ENCODE data around the gene HYAL2. TPM values are rescaled to one million over a fixed set of nuclear protein-coding genes. Genes with fewer than 3 reads are reported as not detected.

Gene HYAL2
- total and polyA plus RNA-seq, 4 donors: 19.5 to 57.6 (median 33.2) TPM

Other genes with a start within 250 kb of the HYAL2 start
- gene RBM5, start 233.8 kb downstream of the HYAL2 start, total RNA-seq: 100 to 1,000 TPM in 1 of 2 donors, 10 to 100 TPM in 1; 94.0 to 142 TPM
- 10 to 100 TPM; 21.2 to 34.5 TPM for gene RBM5, start 233.8 kb downstream of the HYAL2 start, polyA plus RNA-seq
- gene SEMA3F, start 167.4 kb downstream of the HYAL2 start, total RNA-seq: 1 to 10 TPM; 1.6 to 4.8 TPM
- gene SEMA3F, start 167.4 kb downstream of the HYAL2 start, polyA plus RNA-seq: 1 to 10 TPM in 1 of 2 donors, under 1 TPM in 1; 0.60 to 2.7 TPM
- under 1 TPM in 1 of 2 donors, not detected in 1; 0.08 TPM for gene GNAT1, start 131.1 kb downstream of the HYAL2 start, total RNA-seq
- gene GNAT1, start 131.1 kb downstream of the HYAL2 start, polyA plus RNA-seq: not detected
- 100 to 1,000 TPM in 1 of 2 donors, 10 to 100 TPM in 1; 98.1 to 166 TPM for gene SLC38A3, start 117.5 kb downstream of the HYAL2 start, total RNA-seq
- 100 to 1,000 TPM; 114 to 180 TPM for gene SLC38A3, start 117.5 kb downstream of the HYAL2 start, polyA plus RNA-seq
- 10 to 100 TPM; 58.3 to 65.0 TPM for gene GNAI2, start 86.5 kb downstream of the HYAL2 start, total RNA-seq
- 10 to 100 TPM; 59.5 to 86.3 TPM for gene GNAI2, start 86.5 kb downstream of the HYAL2 start, polyA plus RNA-seq
- gene SEMA3B, start 53.6 kb downstream of the HYAL2 start, total RNA-seq: 1 to 10 TPM in 1 of 2 donors, under 1 TPM in 1; 0.56 to 1.5 TPM
- 1 to 10 TPM in 1 of 2 donors, under 1 TPM in 1; 0.40 to 1.3 TPM for gene SEMA3B, start 53.6 kb downstream of the HYAL2 start, polyA plus RNA-seq
- gene LSMEM2, start 43.7 kb downstream of the HYAL2 start, total RNA-seq: under 1 TPM in 1 of 2 donors, not detected in 1; 0.08 TPM
- under 1 TPM in 1 of 2 donors, not detected in 1; 0.03 TPM for gene LSMEM2, start 43.7 kb downstream of the HYAL2 start, polyA plus RNA-seq
- 10 to 100 TPM; 55.7 to 66.1 TPM for gene IFRD2, start 30.3 kb downstream of the HYAL2 start, total RNA-seq
- gene IFRD2, start 30.3 kb downstream of the HYAL2 start, polyA plus RNA-seq: 10 to 100 TPM; 60.3 to 91.2 TPM
- gene HYAL3, start 23.3 kb downstream of the HYAL2 start, total RNA-seq: 1 to 10 TPM; 1.9 to 6.6 TPM
- 1 to 10 TPM; 1.8 to 2.0 TPM for gene HYAL3, start 23.3 kb downstream of the HYAL2 start, polyA plus RNA-seq
- gene NAA80, start 23.3 kb downstream of the HYAL2 start, total RNA-seq: 1 to 10 TPM; 1.6 to 1.8 TPM
- 1 to 10 TPM; 2.3 to 5.5 TPM for gene NAA80, start 23.3 kb downstream of the HYAL2 start, polyA plus RNA-seq
- gene HYAL1, start 19.2 kb downstream of the HYAL2 start, total RNA-seq: 100 to 1,000 TPM in 1 of 2 donors, 10 to 100 TPM in 1; 87.6 to 155 TPM
- gene HYAL1, start 19.2 kb downstream of the HYAL2 start, polyA plus RNA-seq: 100 to 1,000 TPM in 1 of 2 donors, 10 to 100 TPM in 1; 82.3 to 156 TPM
- 10 to 100 TPM; 12.7 to 14.3 TPM for gene TUSC2, start 5.5 kb upstream of the HYAL2 start, total RNA-seq
- gene TUSC2, start 5.5 kb upstream of the HYAL2 start, polyA plus RNA-seq: 10 to 100 TPM; 29.0 to 37.7 TPM
- 10 to 100 TPM; 12.2 to 13.2 TPM for gene RASSF1, start 18.1 kb upstream of the HYAL2 start, total RNA-seq
- gene RASSF1, start 18.1 kb upstream of the HYAL2 start, polyA plus RNA-seq: 10 to 100 TPM in 1 of 2 donors, 1 to 10 TPM in 1; 6.5 to 10.3 TPM
- gene ZMYND10, start 23.0 kb upstream of the HYAL2 start, total RNA-seq: under 1 TPM; 0.09 to 0.75 TPM
- under 1 TPM; 0.23 to 0.31 TPM for gene ZMYND10, start 23.0 kb upstream of the HYAL2 start, polyA plus RNA-seq
- 10 to 100 TPM; 11.3 to 17.3 TPM for gene NPRL2, start 28.0 kb upstream of the HYAL2 start, total RNA-seq
- 10 to 100 TPM; 11.4 to 16.6 TPM for gene NPRL2, start 28.0 kb upstream of the HYAL2 start, polyA plus RNA-seq
- gene CYB561D2, start 28.1 kb upstream of the HYAL2 start, total RNA-seq: 10 to 100 TPM; 12.3 to 16.0 TPM
- gene CYB561D2, start 28.1 kb upstream of the HYAL2 start, polyA plus RNA-seq: 10 to 100 TPM; 28.2 TPM
- gene TMEM115, start 36.8 kb upstream of the HYAL2 start, total RNA-seq: 10 to 100 TPM; 18.6 to 20.2 TPM
- gene TMEM115, start 36.8 kb upstream of the HYAL2 start, polyA plus RNA-seq: 10 to 100 TPM; 19.4 to 23.0 TPM
- gene CACNA2D2, start 180.9 kb upstream of the HYAL2 start, total RNA-seq: under 1 TPM; 0.17 to 0.19 TPM
- gene CACNA2D2, start 180.9 kb upstream of the HYAL2 start, polyA plus RNA-seq: under 1 TPM; 0.10 to 0.14 TPM
- 1 to 10 TPM; 1.8 to 2.7 TPM for gene C3orf18, start 245.0 kb upstream of the HYAL2 start, total RNA-seq
- gene C3orf18, start 245.0 kb upstream of the HYAL2 start, polyA plus RNA-seq: 1 to 10 TPM in 1 of 2 donors, under 1 TPM in 1; 0.54 to 1.1 TPM
- 1 to 10 TPM; 3.7 to 9.2 TPM for gene HEMK1, start 246.8 kb upstream of the HYAL2 start, total RNA-seq
- gene HEMK1, start 246.8 kb upstream of the HYAL2 start, polyA plus RNA-seq: 1 to 10 TPM; 8.7 to 9.5 TPM

Measured in liver (tissue), 4 donors.